Measurements from ENCODE around the gene MRPL45.
A peak's percentile ranks its signal among the peaks of the same experiment; 100 is the strongest.

MRPL45 gene

GRCh38 chr17:38325221-38325851 is 28.4 kb downstream of the MRPL45 start:
- no peak for DNase-seq (ENCODE audit: low spot score)

DNA sequence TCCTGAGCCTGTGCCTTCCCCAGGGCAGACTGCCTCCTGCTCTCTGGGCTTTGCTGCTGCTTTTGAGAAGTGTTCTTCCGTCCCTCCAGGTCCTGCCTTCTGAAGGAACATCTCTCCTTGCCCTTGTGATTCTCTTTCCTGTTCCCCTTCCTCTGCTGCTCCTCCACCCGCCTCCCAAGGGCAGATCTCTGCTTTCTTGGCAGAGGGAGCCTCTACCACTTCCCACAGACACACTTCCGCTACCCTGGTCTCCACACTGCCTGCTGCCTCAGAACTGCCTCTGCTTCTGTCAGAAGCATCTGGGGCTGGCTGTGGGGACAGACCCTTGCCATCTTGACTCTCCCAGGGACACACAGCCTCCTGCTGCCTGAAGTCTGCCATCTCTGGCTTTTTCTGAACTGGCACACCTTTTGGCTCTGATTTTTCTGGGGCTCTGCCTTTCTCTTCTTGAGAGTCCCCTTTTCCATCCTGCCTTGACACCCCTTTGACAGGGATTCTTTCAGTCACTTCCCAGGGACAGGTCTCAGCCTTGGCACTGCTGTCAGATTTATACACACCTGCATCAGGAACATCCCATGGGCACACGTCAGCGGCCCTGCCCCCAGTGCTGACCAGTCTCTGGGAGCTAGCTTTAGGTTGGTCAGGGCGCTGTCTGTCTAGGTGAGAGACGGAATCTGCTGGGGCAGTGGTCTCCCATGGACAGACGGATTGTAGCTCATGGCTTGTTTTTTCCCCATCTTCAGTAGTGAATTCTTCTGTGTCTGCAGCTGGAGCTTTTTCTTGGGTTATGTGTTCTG is 30.2 kb downstream of the MRPL45 start:
- DNase-seq (ENCODE audit: low spot score) = peak; percentile 41

GRCh38 chr17:38327936-38328335 is 31.0 kb downstream of the MRPL45 start:
- peak; percentile 42 for DNase-seq (ENCODE audit: low spot score)

- peak; percentile 85 for DNase-seq (ENCODE audit: low spot score)
Measured at GRCh38 chr17:38328620-38329019, 31.7 kb downstream of the MRPL45 start.

DNA sequence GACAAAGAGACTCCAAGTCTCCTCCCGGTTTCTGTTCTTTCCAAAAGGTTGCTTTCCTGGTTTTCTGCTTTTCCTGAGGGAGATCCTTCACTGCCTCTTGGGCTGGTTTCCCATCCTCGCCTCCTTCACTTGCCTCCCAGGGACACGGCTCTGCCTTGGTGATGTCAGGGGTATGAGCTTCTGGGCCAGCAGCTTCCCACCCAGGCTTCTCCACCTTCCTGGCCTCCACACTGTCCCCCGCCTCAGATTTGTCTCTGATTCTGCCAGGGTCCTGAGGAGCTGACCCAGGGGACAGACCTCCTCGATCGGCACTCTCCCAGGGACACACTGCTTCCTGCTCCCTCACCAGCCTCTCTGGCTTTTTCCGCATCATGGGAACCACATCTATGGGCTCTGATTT is 32.3 kb downstream of the MRPL45 start:
- no peak for DNase-seq (ENCODE audit: low spot score)

DNA sequence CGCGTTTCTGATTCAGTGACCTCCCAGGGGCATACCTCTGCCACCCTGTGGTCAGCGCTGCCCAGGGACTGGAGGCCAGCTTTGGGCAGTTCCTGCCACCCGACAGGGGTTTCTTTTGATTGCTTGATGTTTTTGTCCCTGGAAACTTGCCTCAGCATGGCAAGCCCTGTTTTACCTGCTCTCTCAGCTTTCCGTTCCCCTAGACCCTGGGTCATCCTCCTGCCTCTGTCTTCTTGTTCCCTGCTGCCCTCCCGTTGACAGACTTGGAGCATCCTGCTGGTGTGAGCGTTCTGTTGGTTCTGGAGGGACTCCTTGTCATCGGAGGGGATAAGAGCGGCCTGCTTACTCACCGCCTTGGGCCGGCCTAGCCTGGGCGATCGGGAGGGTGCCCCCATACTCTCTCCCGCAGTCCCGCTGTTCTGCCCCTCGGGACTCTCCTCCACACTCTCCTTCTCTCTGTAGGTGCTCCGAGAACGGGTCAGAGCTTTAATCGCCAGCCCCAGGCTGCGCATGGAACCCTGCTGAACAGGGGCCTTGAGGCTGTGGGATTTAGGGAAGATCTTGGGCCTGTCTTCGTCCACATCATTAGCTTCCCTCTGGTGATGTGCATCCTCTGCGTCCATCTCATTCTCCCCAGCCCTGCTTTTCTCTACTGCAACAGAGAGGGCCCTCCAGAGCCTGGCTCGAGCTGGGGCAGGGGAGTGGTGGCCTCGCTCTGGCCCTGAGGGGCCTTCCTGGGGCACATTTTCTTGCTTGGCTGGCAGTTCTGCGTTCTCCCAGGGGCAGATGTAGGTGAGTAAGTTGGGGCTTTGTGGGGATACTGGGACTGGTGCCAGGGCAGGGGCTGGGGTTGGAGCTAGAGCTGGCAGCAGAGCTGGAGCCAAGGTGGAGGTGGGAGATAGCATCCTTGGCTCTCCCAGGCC is 33.1 kb downstream of the MRPL45 start:
- DNase-seq (ENCODE audit: low spot score) = no peak

- no peak for DNase-seq (ENCODE audit: low spot score)
Measured at GRCh38 chr17:38330941-38331411, 34.0 kb downstream of the MRPL45 start.

DNA sequence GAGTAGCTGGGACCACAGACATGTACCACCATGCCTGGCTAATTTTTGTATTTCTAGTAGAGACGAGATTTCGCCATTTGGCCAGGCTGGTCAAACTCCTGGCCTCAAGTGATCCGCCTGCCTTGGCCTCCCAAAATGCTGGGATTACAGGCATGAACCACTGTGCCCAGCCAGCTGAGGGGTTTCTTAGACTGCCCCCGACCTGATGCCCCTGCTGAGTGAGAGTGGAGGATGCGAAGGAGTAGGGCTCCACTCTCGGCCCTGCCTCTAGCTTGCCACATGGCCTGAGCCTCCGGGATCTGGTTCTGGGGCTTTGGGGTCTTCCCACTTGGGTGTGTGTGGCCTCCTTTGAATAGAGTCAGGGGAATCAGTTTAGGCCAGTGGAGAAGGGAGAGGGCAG is 35.8 kb downstream of the MRPL45 start:
- no peak for DNase-seq (ENCODE audit: low spot score)

DNA sequence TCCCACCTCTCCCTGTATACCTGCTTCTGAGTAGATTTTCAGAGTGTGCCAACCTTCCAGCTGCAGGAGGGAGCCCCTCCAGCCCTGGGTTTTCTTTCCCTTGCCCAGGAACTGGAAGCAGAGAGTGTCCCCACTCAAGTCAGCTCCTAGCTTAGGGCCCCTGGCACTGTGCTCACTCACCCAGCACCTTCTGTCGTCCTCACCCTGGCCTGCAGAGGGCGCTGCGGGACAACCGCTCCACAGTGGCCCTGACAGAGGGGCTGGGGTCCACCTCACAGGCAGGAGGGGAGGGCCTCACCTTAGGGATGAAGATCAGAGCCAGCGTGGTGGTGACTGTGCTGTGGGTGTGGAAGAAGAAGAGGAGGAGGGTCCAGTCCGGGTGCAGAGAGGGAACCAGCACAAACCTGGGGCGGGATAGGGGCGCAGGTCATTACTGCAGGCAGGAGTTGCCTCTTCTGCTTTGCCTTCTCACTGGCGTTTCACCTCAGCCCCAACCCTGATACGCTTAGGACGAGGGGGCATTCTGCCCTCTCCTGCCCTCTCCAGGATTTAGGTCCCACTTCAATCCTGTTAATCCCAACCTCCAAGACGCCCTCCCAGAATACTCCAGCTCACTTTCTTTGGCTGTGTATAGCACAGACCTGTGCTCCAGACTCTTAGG is 36.8 kb downstream of the MRPL45 start:
- DNase-seq (ENCODE audit: low spot score) = no peak

GRCh38 chr17:38334480-38335364 is 37.8 kb downstream of the MRPL45 start:
- no peak for DNase-seq (ENCODE audit: low spot score)

GRCh38 chr17:38336838-38337237 is 39.9 kb downstream of the MRPL45 start:
- DNase-seq (ENCODE audit: low spot score) = peak; percentile 40

DNA sequence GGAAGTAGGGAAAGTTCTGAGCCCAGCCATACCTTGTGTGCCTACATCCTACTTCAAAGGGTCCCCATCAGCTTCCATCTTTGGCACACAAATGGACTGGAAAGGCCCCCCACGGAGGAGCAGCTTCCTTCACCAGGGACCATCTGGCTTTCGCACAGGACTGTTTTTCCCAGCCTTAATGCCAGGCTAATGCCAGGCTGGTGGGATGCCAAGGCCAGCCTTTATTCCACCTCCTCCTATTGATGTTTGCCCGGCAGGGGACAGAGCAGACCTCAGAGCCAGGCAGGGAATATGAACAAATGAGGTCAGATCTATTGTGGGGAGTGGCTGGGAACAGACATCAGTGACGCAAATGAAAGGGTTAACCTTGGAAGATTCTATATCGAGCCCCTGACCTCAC is 41.1 kb downstream of the MRPL45 start:
- DNase-seq (ENCODE audit: low spot score) = peak; percentile 95

DNA sequence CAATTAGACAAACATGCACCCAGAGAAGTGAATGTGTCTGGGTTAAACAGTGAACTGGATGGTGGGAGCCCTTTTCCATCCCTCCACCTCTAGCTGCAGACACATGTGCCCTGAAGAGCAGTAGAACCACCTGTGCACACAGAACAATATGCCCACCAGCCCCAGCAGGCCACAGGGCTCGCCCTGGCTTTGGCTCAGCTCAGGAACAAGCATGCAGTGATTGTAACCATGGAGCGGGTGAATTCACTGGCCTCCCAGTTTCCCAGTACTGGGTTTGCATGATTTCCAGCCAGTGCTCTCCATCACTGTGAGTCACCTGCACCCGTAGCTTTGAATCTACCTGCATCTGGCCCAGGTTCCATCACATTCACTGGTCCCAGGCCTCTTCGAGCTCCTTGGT is 41.6 kb downstream of the MRPL45 start:
- peak; percentile 59 for DNase-seq (ENCODE audit: low spot score)

GRCh38 chr17:38339891-38340290 is 42.9 kb downstream of the MRPL45 start:
- DNase-seq (ENCODE audit: low spot score) = peak; percentile 33

GRCh38 chr17:38341035-38341721 is 44.2 kb downstream of the MRPL45 start:
- DNase-seq (ENCODE audit: low spot score) = peak; percentile 63

DNA sequence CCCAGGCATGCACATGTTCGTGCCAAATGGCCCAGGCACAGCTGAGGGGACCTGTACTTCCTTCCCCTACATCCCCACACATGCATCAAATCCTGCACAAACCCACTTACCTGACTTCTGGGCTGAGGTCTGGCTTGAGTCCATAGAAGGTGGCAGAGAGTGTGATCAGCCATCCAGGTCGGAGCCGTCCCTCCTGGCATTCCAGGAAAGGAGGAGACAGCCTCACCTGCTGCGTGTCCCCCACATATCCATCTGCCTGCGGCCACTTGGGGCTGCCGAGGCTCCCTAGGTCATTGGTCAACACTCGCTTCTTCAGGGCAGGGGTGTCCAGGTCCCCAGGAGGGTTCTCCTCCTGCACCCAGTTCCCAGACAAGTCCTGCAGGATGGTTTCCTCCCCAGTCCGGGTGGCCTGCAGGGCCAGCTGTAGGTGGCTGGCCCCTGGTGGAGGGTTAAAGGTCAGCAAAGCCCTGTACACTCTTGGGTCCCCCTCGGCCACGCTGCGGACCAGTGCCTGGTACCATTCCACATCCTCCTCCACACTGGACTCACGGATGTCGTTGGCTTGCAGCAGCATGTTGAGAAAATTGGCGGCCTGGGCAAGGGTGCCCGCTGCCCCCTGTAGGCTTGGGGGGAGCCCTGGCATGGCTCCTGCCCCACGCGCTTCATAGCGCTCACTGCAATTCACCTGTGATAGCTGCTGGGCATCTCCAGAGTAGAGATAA is 46.1 kb downstream of the MRPL45 start:
- no peak for DNase-seq (ENCODE audit: low spot score)

DNA sequence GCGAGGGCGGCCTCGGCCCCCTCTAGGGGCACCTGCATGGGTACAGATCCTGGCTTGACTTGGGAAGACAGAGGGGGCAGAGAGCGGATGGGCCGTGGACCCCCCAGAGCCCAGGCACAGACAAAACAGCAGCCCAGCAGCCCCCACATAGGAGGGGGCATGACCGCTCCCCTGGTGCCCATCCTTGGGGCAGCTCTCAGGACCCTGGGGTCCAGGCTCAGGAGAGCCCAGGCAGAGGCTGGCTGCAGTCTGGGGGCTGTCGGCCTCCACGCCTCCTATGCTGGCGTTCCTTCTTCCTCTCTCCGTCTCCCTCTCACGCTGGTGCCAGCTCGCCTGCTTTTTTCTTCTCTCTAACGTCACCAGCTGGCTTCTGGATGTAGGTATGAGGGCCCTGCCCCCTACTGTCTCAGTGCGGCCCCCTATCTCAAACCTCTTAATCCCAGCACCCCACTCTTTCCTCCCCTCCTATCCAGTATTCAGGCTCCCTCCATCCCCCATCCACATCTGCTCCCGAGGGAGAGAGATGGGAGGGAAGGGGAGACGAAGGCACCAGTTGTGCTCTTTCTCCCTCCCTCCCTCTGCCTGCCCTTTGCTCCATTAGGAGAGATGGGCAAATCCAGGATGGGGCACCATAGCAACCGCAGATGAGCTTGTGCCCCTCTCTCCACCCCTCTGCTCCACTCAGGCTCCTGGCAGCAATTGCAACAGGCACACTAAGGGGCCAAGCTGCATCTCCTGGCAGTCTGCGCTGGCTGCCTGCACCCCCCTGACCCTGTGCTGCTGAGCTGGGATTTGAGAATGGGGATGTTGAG is 46.8 kb downstream of the MRPL45 start, which contains the start of gene GPR179:
Gene GPR179, minus strand, starts transcription at position 349 of the 812 bp plus-strand sequence. Its CDS starts 167 bp downstream, at position 182.
- DNase-seq (ENCODE audit: low spot score) = no peak

DNA sequence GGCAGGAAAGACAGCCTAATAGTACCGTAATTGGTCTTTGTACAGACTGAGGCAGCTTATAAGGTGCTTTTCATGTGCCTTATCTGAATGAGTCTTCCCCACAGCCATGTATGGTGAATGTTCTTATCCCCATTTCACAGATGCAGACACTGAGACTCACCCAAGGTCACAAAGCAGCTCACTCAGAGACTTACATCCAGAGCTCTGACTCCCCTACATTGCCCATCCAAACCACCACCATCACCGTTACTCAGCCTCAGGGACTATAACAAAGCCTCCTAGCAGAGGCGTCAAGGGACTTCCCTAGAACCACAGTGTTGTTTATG is 47.4 kb downstream of the MRPL45 start:
- no peak for DNase-seq (ENCODE audit: low spot score)

GRCh38 chr17:38345743-38346142 is 48.8 kb downstream of the MRPL45 start:
- no peak for DNase-seq (ENCODE audit: low spot score)
